Hepatocyte (in vitro differentiated cells): ENCODE data around the gene PRKCA. TPM values are rescaled to one million over a fixed set of nuclear protein-coding genes. Genes with fewer than 3 reads are reported as not detected.

Experiments used
- DNase-seq: peaks from one replicate; pipeline ENCODE4 v3.0.0-alpha.2; 2016; ENCODE audit warnings: low spot score
- H2AFZ ChIP-seq: fragments of 200-600 bp; sonication (generic); 2 replicates; pipeline ENCODE4 v1.6.0; 2016; ENCODE audit warnings: antibody characterized with exemption, mild to moderate bottlenecking
- H3K27ac ChIP-seq: fragments of 200-600 bp; sonication (generic); 2 replicates; pipeline ENCODE4 v1.5.1; 2016; ENCODE audit warnings: mild to moderate bottlenecking
- H3K27me3 ChIP-seq: fragments of 200-600 bp; sonication (generic); 2 replicates; pipeline ENCODE4 v1.6.1; 2016
- H3K36me3 ChIP-seq: fragments of 200-600 bp; sonication (generic); replicated peaks from 2 replicates; pipeline ENCODE4 v1.5.1; 2016; ENCODE audit warnings: low read depth; ENCODE audit not compliant: insufficient read depth
- H3K4me1 ChIP-seq: fragments of 200-600 bp; sonication (generic); 2 replicates; pipeline ENCODE4 v1.5.1; 2016; ENCODE audit warnings: mild to moderate bottlenecking, moderate library complexity; ENCODE audit not compliant: insufficient read depth
- H3K4me2 ChIP-seq: fragments of 200-600 bp; sonication (generic); 2 replicates; pipeline ENCODE4 v1.6.0; 2016
- H3K4me3 ChIP-seq: fragments of 200-600 bp; sonication (generic); 2 replicates; pipeline ENCODE4 v1.5.1; 2016; ENCODE audit warnings: mild to moderate bottlenecking
- H3K79me2 ChIP-seq: fragments of 200-600 bp; sonication (generic); 2 replicates; pipeline ENCODE4 v1.6.0; 2017; ENCODE audit warnings: mild to moderate bottlenecking
- H3K9me2 ChIP-seq: fragments of 200-600 bp; sonication (generic); replicated peaks from 2 replicates; pipeline ENCODE4 v1.6.0; 2017; ENCODE audit warnings: mild to moderate bottlenecking; ENCODE audit not compliant: insufficient read depth
- H3K9me3 ChIP-seq: fragments of 200-600 bp; sonication (generic); 2 replicates; pipeline ENCODE4 v1.5.1; 2016; ENCODE audit warnings: low read depth, mild to moderate bottlenecking
- H4K20me1 ChIP-seq: fragments of 200-600 bp; sonication (generic); 2 replicates; pipeline ENCODE4 v1.6.0; 2016; ENCODE audit warnings: mild to moderate bottlenecking; ENCODE audit not compliant: insufficient read depth, poor library complexity, severe bottlenecking
- EZH2 ChIP-seq: fragments of 200-600 bp; sonication (generic); IDR thresholded peaks from 2 replicates; pipeline ENCODE4 v1.6.1; 2016; ENCODE audit warnings: antibody characterized with exemption, mild to moderate bottlenecking, borderline replicate concordance
- EZH2phosphoT487 ChIP-seq: fragments of 200-600 bp; sonication (generic); IDR thresholded peaks from one replicate; pipeline ENCODE4 v1.6.1; 2018; ENCODE audit warnings: antibody characterized with exemption, mild to moderate bottlenecking, low read depth, moderate library complexity; ENCODE audit not compliant: unreplicated experiment, severe bottlenecking
- whole genome bisulfite sequencing: methylation state at CpG from one replicate; pipeline ENCODE4 v1.1.6; 2016; ENCODE audit warnings: low lambda C conversion rate; ENCODE audit errors: missing lambda C conversion rate; 5-methylcytosine and 5-hydroxymethylcytosine counted together
- polyA plus RNA-seq: library from polyadenylated mRNA; unstranded; fragments of >200 nt; fragmentation: Nextera tagmentation; extraction: Ambion mirVana; gene quantifications from 2 replicates; pipeline ENCODE4 v1.2.1, GENCODE V29; 2016
- total RNA-seq: library from RNA; depleted of rRNA; stranded (reverse); fragments of >200 nt; gene quantifications from 2 replicates; pipeline ENCODE4 v1.2.3, GENCODE V29; 2014
- TF ChIP-seq, protein P1 (sequence below): fragments of 200-600 bp; sonication (generic); IDR thresholded peaks from 2 replicates; pipeline ENCODE4 v1.5.1; 2016; ENCODE audit warnings: antibody characterized with exemption, mild to moderate bottlenecking; ENCODE audit not compliant: poor library complexity

Gene PRKCA
- total and polyA plus RNA-seq, 2 experiments from 2014 or later = 5.9 to 18.5 TPM

DNA sequence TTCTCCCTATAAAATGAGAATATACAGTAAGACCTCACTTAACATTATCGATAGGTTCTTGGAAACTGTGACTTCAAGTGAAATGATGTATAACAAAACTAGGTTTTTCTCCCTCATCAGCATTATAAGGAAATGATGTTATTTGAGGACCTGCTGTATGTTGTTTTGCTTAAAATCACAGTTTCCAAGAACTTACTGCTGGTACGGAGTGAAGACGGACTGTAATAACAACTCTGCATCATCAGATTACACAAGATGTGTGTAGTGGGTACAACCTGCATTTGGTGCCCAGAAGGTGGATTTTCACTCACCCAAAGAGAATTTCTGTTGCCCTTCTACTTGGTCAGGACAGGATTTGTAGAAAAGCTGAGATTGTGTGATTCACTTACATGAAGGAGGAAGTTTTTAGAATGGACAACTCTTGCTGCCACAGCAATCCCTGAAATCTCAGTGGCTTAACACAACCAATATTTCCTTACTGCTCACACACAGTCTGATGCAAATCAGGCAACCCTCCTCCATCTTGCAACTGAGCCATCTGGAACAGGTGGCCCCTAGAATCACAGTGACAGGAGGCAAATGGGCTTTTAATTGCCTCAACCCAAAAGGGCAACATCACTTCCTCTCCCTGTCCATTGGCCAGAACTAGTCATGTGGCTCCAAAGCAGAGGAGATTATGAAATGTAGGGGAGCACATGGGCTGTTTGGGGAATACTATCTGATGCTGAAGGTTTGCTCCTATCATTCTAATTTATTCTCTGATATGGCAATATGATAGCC is 464.9 kb downstream of the PRKCA start:
- H3K4me2 ChIP-seq = no peak overlapping the region
- H3K27ac ChIP-seq = no peak overlapping the region
- H3K9me2 ChIP-seq = no peaks in the 10 kb centered on the region
- 94% methylated on average over 3 of the region's 3 CpGs for WGBS
- H3K27me3 ChIP-seq = no peaks in the 10 kb centered on the region
- no peaks in the 10 kb centered on the region for H3K79me2 ChIP-seq
- no peaks in the 10 kb centered on the region for H4K20me1 ChIP-seq
- H3K4me1 ChIP-seq = no peaks in the 10 kb centered on the region
- no peaks in the 10 kb centered on the region for H3K36me3 ChIP-seq
- no peak for TF ChIP-seq EZH2
- TF ChIP-seq, protein P1, sequence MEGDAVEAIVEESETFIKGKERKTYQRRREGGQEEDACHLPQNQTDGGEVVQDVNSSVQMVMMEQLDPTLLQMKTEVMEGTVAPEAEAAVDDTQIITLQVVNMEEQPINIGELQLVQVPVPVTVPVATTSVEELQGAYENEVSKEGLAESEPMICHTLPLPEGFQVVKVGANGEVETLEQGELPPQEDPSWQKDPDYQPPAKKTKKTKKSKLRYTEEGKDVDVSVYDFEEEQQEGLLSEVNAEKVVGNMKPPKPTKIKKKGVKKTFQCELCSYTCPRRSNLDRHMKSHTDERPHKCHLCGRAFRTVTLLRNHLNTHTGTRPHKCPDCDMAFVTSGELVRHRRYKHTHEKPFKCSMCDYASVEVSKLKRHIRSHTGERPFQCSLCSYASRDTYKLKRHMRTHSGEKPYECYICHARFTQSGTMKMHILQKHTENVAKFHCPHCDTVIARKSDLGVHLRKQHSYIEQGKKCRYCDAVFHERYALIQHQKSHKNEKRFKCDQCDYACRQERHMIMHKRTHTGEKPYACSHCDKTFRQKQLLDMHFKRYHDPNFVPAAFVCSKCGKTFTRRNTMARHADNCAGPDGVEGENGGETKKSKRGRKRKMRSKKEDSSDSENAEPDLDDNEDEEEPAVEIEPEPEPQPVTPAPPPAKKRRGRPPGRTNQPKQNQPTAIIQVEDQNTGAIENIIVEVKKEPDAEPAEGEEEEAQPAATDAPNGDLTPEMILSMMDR = no peak
- no peak for TF ChIP-seq EZH2phosphoT487
- no peak for DNase-seq
- H3K9me3 ChIP-seq = no peaks in the 10 kb centered on the region
- H3K4me3 ChIP-seq = no peak overlapping the region
- H2AFZ ChIP-seq = no peak overlapping the region

GRCh38 chr17:66769911-66770310 is 467.5 kb downstream of the PRKCA start:
- no peak for DNase-seq
- no peaks in the 10 kb centered on the region for H4K20me1 ChIP-seq
- H3K4me3 ChIP-seq = no peak overlapping the region
- no peaks in the 10 kb centered on the region for H3K36me3 ChIP-seq
- H3K9me3 ChIP-seq = no peaks in the 10 kb centered on the region
- no peak overlapping the region for H2AFZ ChIP-seq
- H3K4me1 ChIP-seq = no peaks in the 10 kb centered on the region
- no peak overlapping the region for H3K4me2 ChIP-seq
- TF ChIP-seq EZH2phosphoT487 (no peak), EZH2 (no peak)
- TF ChIP-seq, protein P1 = no peak
- no peaks in the 10 kb centered on the region for H3K79me2 ChIP-seq
- no peak overlapping the region for H3K27ac ChIP-seq
- WGBS = 70% methylated on average over 1 of the region's 1 CpG
- no peaks in the 10 kb centered on the region for H3K27me3 ChIP-seq
- no peaks in the 10 kb centered on the region for H3K9me2 ChIP-seq

DNA sequence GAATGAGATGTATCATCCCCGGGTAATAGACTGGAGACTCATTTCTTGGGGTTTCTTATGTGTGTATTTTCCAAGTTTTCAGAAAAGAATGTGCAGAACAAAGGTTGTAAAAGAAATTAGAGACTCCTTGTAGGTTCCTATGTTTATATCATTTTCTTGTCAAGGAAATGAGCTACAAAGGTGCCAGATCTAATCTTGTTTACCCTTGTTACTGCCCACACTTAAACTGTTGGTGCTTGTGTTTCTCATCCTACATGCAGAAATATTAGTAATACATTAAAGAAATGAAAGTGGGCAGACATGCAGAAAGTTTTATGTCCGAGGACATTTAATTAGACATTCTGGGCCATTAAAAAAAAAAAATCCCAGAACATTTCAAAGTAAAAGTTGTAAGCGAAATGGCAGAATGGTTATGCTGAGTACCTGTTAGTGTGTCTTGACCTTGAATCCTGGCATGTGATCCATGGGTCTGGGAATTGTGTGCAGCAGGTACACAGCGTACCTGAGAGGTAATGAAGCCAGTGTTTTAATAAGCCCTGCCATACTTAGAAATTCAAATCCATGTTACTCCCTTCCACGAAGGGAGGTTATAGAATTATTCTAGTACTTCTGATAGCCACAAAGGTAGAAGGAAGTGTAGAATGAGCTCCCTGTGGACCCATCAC is 469.9 kb downstream of the PRKCA start:
- Histone ChIP-seq H3K36me3 (no peaks in the 10 kb centered on the region), H3K27ac (no peak overlapping the region), H3K4me2 (no peak overlapping the region), H3K4me1 (no peaks in the 10 kb centered on the region), H3K9me3 (no peaks in the 10 kb centered on the region), H3K4me3 (no peak overlapping the region), H4K20me1 (no peaks in the 10 kb centered on the region), H3K79me2 (no peaks in the 10 kb centered on the region), H3K27me3 (no peaks in the 10 kb centered on the region), H2AFZ (no peak overlapping the region), H3K9me2 (no peaks in the 10 kb centered on the region)
- DNase-seq = no peak
- TF ChIP-seq EZH2phosphoT487 (no peak), EZH2 (no peak)
- TF ChIP-seq, protein P1 = no peak
- WGBS = 87% methylated on average over 5 of the region's 5 CpGs
